22Rv1 (cell line): ENCODE measurements around the gene TPPP.

Experiments used
- H3K27ac ChIP-seq: fragments of 450-650 bp; 2 replicates; pipeline ENCODE4 v1.5.1; 2017
- ZFX ChIP-seq: fragments of 450-650 bp; IDR thresholded peaks from 2 replicates; pipeline ENCODE4 v1.6.1; 2017; ENCODE audit warnings: antibody characterized with exemption, borderline replicate concordance
- TF ChIP-seq, protein P1 (sequence below): fragments of 450-650 bp; IDR thresholded peaks from 2 replicates; pipeline ENCODE4 v1.5.1; 2017; ENCODE audit warnings: mild to moderate bottlenecking

TPPP gene

DNA sequence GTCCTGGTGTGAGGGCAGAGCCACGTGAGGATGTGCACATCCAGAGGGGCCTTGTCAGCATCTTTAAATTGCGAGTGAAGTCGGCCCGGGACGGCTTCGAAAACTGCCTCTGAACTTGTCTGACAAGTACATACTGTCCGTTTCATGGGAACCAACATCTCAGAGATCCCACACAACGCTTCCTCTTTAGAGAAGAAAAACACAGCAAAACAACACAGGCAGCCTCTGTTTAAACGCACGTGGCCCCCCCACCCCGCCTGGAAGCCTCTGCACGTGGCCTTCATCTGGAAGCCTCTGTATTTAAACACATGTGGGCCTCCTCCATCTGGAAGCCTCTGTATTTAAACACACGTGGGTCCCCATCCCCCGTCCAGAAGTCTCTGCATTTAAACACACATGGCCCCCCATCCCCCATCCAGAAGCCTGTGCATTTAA is 51.8 kb downstream of the TPPP start:
- TF ChIP-seq ZFX = no peak
- TF ChIP-seq, protein P1, sequence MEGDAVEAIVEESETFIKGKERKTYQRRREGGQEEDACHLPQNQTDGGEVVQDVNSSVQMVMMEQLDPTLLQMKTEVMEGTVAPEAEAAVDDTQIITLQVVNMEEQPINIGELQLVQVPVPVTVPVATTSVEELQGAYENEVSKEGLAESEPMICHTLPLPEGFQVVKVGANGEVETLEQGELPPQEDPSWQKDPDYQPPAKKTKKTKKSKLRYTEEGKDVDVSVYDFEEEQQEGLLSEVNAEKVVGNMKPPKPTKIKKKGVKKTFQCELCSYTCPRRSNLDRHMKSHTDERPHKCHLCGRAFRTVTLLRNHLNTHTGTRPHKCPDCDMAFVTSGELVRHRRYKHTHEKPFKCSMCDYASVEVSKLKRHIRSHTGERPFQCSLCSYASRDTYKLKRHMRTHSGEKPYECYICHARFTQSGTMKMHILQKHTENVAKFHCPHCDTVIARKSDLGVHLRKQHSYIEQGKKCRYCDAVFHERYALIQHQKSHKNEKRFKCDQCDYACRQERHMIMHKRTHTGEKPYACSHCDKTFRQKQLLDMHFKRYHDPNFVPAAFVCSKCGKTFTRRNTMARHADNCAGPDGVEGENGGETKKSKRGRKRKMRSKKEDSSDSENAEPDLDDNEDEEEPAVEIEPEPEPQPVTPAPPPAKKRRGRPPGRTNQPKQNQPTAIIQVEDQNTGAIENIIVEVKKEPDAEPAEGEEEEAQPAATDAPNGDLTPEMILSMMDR = no peak
- no peak overlapping the region for H3K27ac ChIP-seq

DNA sequence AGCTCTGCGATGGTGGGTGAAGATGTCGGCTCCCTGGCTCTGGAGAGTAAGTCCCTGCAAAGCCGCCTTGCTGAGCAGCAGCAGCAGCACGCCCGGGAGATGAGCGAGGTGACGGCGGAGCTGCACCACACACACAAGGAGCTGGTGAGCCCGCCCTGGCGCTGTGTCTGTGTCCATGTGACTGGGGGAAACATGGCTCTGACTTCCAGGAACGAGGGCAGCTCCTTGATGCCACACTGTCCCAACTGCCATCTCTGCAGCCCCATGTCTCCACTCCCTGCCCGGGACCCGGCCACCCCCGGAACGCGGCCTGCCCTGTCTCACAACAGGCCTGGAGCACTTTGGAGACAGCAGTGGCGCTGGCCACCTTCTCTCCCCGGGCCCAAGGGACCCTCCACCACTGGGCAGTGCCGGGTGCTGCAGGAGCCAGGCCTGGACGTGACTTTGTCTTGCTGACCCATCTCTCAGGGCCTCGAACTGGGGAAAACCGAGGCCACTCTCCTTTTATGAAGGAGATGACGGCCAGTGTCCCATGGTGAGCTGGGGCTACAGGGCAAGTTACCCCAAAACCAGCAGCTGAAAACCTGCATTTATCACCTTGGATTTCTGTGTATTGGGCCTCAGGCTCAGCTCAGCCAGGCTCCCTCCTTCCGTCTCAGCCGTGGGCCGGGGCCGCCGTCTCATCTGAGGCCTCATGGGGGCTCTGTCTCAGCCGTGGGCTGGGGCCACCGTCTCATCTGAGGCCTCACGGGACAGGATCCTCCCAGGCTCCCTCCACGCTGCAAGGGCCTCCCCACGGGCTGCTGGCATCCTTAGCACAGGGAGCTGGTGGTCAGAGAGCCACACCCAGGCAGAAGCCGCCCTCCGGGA is 52.5 kb downstream of the TPPP start:
- H3K27ac ChIP-seq = no peak overlapping the region
- TF ChIP-seq ZFX = no peak
- TF ChIP-seq, protein P1 = no peak

DNA sequence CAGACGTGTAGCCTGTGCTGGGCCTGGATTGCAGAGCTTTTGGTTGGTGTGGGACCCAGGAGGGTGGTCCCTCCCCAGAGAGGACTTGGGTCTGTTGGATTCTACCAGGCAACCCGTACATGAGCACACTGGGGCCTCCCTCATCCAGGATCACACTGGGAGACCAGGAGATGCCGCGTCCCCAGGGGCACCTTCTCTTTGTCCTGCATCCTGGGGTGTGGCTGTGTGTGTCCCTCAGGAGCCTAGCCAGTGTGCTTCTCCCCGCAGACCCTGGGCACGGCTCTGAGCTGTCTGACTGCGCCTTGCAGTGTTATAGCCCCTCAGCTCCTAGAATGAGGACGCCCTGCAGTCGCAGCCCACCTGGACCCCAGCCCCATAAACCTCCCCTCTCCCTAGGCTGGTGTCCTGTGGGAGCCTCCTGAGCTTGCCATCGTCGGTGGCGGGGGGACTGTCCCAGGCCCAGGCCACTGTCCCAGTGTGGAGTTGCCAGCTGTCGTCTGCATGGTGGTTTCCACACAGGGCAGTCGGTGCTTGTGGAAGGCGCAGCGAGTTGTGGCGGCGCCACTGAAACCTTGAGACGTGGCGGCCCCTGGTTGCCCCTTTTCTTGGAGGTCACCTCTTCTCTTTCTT is 53.5 kb downstream of the TPPP start:
- TF ChIP-seq, protein P1 = no peak
- no peak for TF ChIP-seq ZFX
- no peak overlapping the region for H3K27ac ChIP-seq

DNA sequence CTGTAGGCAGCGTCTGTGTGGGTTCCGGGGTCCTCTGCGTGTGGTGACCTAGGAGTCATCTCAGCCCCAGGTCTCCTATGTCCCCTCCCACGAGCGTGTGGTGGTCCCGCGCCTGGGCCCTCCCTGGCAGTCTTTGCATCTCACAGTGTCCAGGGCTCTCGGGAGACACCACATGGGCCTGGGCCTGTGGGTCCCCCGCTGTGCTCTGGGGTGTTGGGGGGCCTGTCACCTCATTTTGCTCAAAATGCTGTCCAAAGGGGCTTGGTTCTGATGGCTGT is 54.0 kb downstream of the TPPP start:
- no peak overlapping the region for H3K27ac ChIP-seq
- TF ChIP-seq, protein P1 = no peak
- TF ChIP-seq ZFX = no peak

DNA sequence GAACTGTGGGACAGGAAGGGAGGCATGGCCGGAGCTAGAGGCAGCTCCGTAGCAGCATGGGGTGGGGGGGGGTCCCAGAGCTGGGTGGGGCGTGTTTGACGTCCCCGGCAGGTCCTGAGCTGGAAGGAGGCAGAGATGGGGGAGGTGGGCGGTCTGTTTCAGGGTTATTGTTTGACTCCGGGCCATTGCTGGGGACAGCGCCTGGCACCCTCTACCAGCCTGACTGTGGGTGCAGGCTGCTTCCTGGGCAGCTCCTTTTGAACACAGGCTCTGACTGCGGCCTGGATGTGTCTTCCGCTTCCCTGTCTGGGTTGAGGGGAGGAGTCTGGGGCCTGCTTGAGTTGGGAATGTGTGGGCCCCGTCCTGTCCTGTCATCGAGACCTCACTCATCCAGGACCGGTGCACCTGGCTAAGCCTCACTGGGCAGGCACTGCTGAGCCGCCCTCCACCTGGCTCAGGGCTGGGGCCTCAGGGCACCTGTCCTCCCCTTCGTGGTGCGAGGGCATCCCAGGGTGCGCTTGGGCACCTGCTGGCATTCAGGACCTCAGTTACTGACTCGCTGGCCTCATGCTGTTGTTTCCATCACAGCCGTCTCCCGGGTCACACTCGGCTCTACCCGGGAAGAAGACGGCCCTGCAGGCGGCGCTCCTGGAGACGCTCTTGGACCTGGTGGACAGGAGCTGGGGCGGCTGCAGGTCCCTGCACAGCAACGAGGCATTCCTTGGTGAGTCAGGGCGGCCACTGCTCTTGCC is 54.5 kb downstream of the TPPP start:
- H3K27ac ChIP-seq = no peak overlapping the region
- TF ChIP-seq ZFX = no peak
- TF ChIP-seq, protein P1 = no peak

DNA sequence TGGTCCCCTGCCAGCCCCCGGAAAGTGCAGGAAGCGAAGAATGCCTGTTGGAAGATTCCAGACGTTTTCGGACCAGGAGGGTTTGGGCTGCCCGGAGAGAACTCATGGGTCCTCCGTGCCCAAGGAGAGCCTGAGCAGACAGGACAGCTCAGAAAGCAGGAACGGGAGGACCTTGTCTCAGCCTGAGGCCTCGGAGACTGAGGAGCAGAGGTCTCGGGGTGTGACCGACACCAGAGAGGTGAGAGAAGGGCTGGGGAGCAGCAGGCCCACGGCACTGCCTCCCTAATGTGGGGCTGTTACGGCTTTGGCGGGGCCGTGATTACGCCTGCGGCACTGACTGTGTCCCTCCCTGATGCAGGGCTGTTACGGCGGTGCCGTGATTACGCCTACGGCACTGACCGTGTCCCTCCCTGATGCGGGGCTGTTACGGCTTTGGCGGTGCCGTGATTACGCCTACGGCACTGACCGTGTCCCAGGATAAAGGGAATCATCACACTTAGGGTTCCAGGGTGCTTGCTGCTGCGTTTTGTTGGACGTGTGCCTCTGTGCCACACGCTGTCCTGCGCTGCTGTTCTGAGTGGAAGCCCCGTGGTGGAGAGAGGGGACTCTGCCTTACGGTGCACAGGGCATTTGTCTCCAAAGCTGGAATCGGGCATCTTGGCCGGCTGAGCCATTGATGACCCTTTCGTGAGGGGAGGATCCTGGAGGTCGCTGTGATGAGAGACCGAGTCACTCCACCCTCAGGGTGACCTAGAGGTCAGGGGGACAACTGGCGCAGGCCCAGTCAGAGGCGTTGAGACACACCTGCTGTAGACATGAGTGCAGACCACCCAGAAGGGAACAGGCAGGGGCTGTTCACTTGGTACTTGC is 55.3 kb downstream of the TPPP start:
- H3K27ac ChIP-seq = no peak overlapping the region
- no peak for TF ChIP-seq ZFX
- TF ChIP-seq, protein P1 = no peak
